Hematopoietic multipotent progenitor cell (in vitro differentiated cells): ENCODE data around the gene TTN. TPM values are rescaled to one million over a fixed set of nuclear protein-coding genes. Genes with fewer than 3 reads are reported as not detected.
"Not testable (repeated sequence)": the region's sequence is repeated elsewhere in the genome, so short reads cannot be mapped to it uniquely, and the experiment has no call there.

Experiments used
- DNase-seq, 3 donors: peaks; one replicate each; pipeline ENCODE4 v3.0.0-alpha.2; 2011 to 2015; ENCODE audit warnings: low read depth in 2 of 3, low spot score in 2 of 3
- total RNA-seq: library from RNA; depleted of rRNA; stranded (reverse); fragments of >200 nt; gene quantifications from one replicate; pipeline ENCODE4 v1.2.3, GENCODE V29; 2012

The TTN gene
- total RNA-seq, 1 donor: 1.1 TPM

GRCh38 chr2:178550352-178550751 is 256.9 kb downstream of the TTN start:
- DNase-seq: peak in 1 of 3 donors; percentile 7

GRCh38 chr2:178542569-178542968 is 264.7 kb downstream of the TTN start:
- no peak for DNase-seq

- no peak for DNase-seq
Measured at GRCh38 chr2:178542161-178542560, 265.1 kb downstream of the TTN start.

GRCh38 chr2:178536037-178536436 is 271.2 kb downstream of the TTN start:
- DNase-seq: no peak

- DNase-seq: no peak
Measured at GRCh38 chr2:178531168-178531567, 276.1 kb downstream of the TTN start.

GRCh38 chr2:178530625-178531142 is 276.5 kb downstream of the TTN start:
- DNase-seq: peak in 1 of 3 donors; percentile 2

- no peak for DNase-seq
Measured at GRCh38 chr2:178530131-178530530, 277.1 kb downstream of the TTN start.

GRCh38 chr2:178529194-178529593 is 278.0 kb downstream of the TTN start:
- DNase-seq: no peak

- no peak for DNase-seq
Measured at GRCh38 chr2:178528647-178529046, 278.6 kb downstream of the TTN start.

- no peak for DNase-seq
Measured at GRCh38 chr2:178527592-178527991, 279.6 kb downstream of the TTN start.

- no peak for DNase-seq
Measured at GRCh38 chr2:178526256-178526655, 281.0 kb downstream of the TTN start.

GRCh38 chr2:178525460-178525859 is 281.8 kb downstream of the TTN start:
- DNase-seq: not testable (repeated sequence)

- DNase-seq: not testable (repeated sequence)
Measured at GRCh38 chr2:178525010-178525409, 282.2 kb downstream of the TTN start.

- DNase-seq: no peak
Measured at GRCh38 chr2:178523596-178524134, 283.6 kb downstream of the TTN start.

- peak; percentile 59 to 97 (median 90) for DNase-seq
Measured at GRCh38 chr2:178522950-178523595, 284.1 kb downstream of the TTN start.

- DNase-seq: no peak
Measured at GRCh38 chr2:178521304-178522150, 285.7 kb downstream of the TTN start.

GRCh38 chr2:178517496-178517895 is 289.7 kb downstream of the TTN start:
- DNase-seq: no peak

GRCh38 chr2:178514664-178515063 is 292.6 kb downstream of the TTN start:
- no peak for DNase-seq

GRCh38 chr2:178513876-178514275 is 293.3 kb downstream of the TTN start:
- no peak for DNase-seq

- DNase-seq: no peak
Measured at GRCh38 chr2:178512484-178512883, 294.7 kb downstream of the TTN start.

GRCh38 chr2:178510384-178510783 is 296.8 kb downstream of the TTN start:
- no peak for DNase-seq

GRCh38 chr2:178508646-178509045 is 298.6 kb downstream of the TTN start:
- DNase-seq: no peak
